Panc1 (cell line): ENCODE measurements around the gene PARP9. TPM values are rescaled to one million over a fixed set of nuclear protein-coding genes. Genes with fewer than 3 reads are reported as not detected.

ENCODE experiments used
- ATAC-seq: fragments of 200-7000 bp; cut with Tn5 transposase; 2 replicates; pipeline ENCODE4 v1.9.1; 2020; ENCODE audit warnings: mild to moderate bottlenecking, moderate library complexity
- BruUV-seq: library from RNA; stranded (reverse); fragments of 400-500 nt; replicated peaks from 2 replicates; lab custom pipeline; 2021; lab: Mats Ljungman, UMichigan
- CTCF ChIA-PET: fragments of 300-600 bp; sonication (Branson Sonifier 250); formaldehyde crosslinking; loops from one replicate; lab custom pipeline; 2022; ENCODE audit warnings: antibody characterized with exemption; lab: Charles Lee
- POLR2A ChIA-PET: fragments of 300-600 bp; sonication (Branson Sonifier 250); formaldehyde crosslinking; loops from one replicate; lab custom pipeline; 2022; ENCODE audit warnings: antibody characterized with exemption; lab: Charles Lee
- DNase-seq: peaks from one replicate; pipeline ENCODE4 v3.0.0-alpha.2; 2010; ENCODE audit warnings: low read depth, low spot score
- H3K27ac ChIP-seq: 2 replicates; pipeline ENCODE4 v1.5.1; 2011; ENCODE audit warnings: mild to moderate bottlenecking, low read length, inconsistent platforms
- H3K27me3 ChIP-seq: fragments of 200-500 bp; sonication (Bioruptor generic); 2 replicates; pipeline ENCODE4 v1.6.0; 2014; ENCODE audit warnings: low read length, inconsistent platforms; ENCODE audit not compliant: control insufficient read depth, insufficient read depth
- H3K36me3 ChIP-seq: fragments of 200-500 bp; sonication (Bioruptor generic); 2 replicates; pipeline ENCODE4 v1.5.1; 2014; ENCODE audit warnings: inconsistent platforms, mild to moderate bottlenecking, low read length, moderate library complexity; ENCODE audit not compliant: control insufficient read depth, insufficient read depth
- H3K4me1 ChIP-seq: 2 replicates; pipeline ENCODE4 v1.5.1; 2011; ENCODE audit warnings: inconsistent platforms, mild to moderate bottlenecking, low read length, moderate library complexity; ENCODE audit not compliant: control insufficient read depth, insufficient read depth
- H3K4me3 ChIP-seq, 2 experiments: 2 replicates each; pipeline ENCODE4 v1.5.1; 2011 to 2012; ENCODE audit warnings: low read depth in 2 of 2, low read length in 2 of 2, mild to moderate bottlenecking in 2 of 2, inconsistent platforms in 1 of 2, moderate library complexity in 1 of 2
- H3K9me3 ChIP-seq: fragments of 200-500 bp; sonication (Bioruptor generic); 2 replicates; pipeline ENCODE4 v1.5.1; 2014; ENCODE audit warnings: low read depth, mild to moderate bottlenecking, inconsistent platforms, low read length, moderate library complexity; ENCODE audit not compliant: control insufficient read depth, insufficient read depth
- POLR2AphosphoS5 ChIP-seq: IDR thresholded peaks from 2 replicates; pipeline ENCODE4 v1.6.1; 2012; ENCODE audit warnings: mild to moderate bottlenecking, low read depth, low read length, moderate library complexity
- REST ChIP-seq, 2 experiments: IDR thresholded peaks; 2 replicates each; pipeline ENCODE4 v1.6.1; 2011 to 2012; ENCODE audit warnings: low read depth in 2 of 2, control low read depth in 1 of 2, low read length in 1 of 2, mild to moderate bottlenecking in 1 of 2, moderate library complexity in 1 of 2; ENCODE audit not compliant: insufficient read depth in 1 of 2
- SIN3A ChIP-seq: IDR thresholded peaks from 2 replicates; pipeline ENCODE4 v1.6.1; 2012; ENCODE audit warnings: low read depth, mild to moderate bottlenecking, low read length, moderate library complexity, borderline replicate concordance; ENCODE audit not compliant: insufficient read depth
- TCF7L2 ChIP-seq: IDR thresholded peaks from 2 replicates; pipeline ENCODE4 v1.6.1; 2011; ENCODE audit warnings: mild to moderate bottlenecking, low read depth, low read length, inconsistent platforms
- in situ Hi-C: cut with HindIII; loops from 2 replicates; pipeline ENCODE4 v1.10.0; 2016; ENCODE audit warnings: low sequenced_read_pairs, low pct_unique_long_range_greater_than_20kb
- intact Hi-C: fragments of 100-400 bp; cut with micrococcal nuclease; formaldehyde crosslinking; loops from one replicate; pipeline ENCODE4 v1.10.0; 2022; ENCODE audit not compliant: unreplicated experiment
- total RNA-seq: library from RNA; stranded (reverse); gene quantifications from one replicate; pipeline ENCODE4 v1.2.1, GENCODE V29; 2021; ENCODE audit not compliant: unreplicated experiment
- TF ChIP-seq, protein P1 (sequence below): fragments of 450-650 bp; IDR thresholded peaks from 2 replicates; pipeline ENCODE4 v1.5.1; 2017; ENCODE audit warnings: mild to moderate bottlenecking

Gene PARP9
- total RNA-seq, 1 experiment from 2014 or later, result 14.5 TPM

- Histone ChIP-seq H3K4me3 (no peak overlapping the region), H3K27ac (no peak overlapping the region), H3K9me3 (no peaks in the 10 kb centered on the region), H3K27me3 (no peaks in the 10 kb centered on the region), H3K36me3 (no peaks in the 10 kb centered on the region), H3K4me1 (peaks cover 15% of the 10 kb centered on the region; the same call in 1 of the 2 replicates)
- TF ChIP-seq REST (IDR thresholded peaks at IDR 0.05; ENCODE audit: insufficient read depth in 1 of 2, low read depth in 2 of 2, low read length in 1 of 2) (no peak), TCF7L2 (no peak), POLR2AphosphoS5 (no peak), SIN3A (no peak)
- TF ChIP-seq, protein P1, sequence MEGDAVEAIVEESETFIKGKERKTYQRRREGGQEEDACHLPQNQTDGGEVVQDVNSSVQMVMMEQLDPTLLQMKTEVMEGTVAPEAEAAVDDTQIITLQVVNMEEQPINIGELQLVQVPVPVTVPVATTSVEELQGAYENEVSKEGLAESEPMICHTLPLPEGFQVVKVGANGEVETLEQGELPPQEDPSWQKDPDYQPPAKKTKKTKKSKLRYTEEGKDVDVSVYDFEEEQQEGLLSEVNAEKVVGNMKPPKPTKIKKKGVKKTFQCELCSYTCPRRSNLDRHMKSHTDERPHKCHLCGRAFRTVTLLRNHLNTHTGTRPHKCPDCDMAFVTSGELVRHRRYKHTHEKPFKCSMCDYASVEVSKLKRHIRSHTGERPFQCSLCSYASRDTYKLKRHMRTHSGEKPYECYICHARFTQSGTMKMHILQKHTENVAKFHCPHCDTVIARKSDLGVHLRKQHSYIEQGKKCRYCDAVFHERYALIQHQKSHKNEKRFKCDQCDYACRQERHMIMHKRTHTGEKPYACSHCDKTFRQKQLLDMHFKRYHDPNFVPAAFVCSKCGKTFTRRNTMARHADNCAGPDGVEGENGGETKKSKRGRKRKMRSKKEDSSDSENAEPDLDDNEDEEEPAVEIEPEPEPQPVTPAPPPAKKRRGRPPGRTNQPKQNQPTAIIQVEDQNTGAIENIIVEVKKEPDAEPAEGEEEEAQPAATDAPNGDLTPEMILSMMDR, result no peak
- intact Hi-C loops (no loop called here), in situ Hi-C loops (no loop called here)
- ATAC-seq (no peak), DNase-seq (no peak)
- CTCF ChIA-PET, result no interaction called here
- no TSS peak for BruUV-seq
- POLR2A ChIA-PET, result no interaction called here
Observed at GRCh38 chr3:122481390-122481789, 82.7 kb downstream of the PARP9 start.

Other genes with a start within 250 kb of the PARP9 start
- gene CSTA, start 239.1 kb downstream of the PARP9 start, total RNA-seq, result not detected
- gene MIX23, start 181.1 kb downstream of the PARP9 start, total RNA-seq, result 61.7 TPM
- 59.6 TPM for gene FAM162A, start 180.1 kb downstream of the PARP9 start, total RNA-seq
- gene WDR5B, start 148.2 kb downstream of the PARP9 start, total RNA-seq, result 5.5 TPM
- 118 TPM for gene KPNA1, start 49.4 kb downstream of the PARP9 start, total RNA-seq
- 32.3 TPM for gene DTX3L, start within 50 bp of the PARP9 start, total RNA-seq
- gene PARP15, start 13.3 kb upstream of the PARP9 start, total RNA-seq, result 0.21 TPM
- 46.0 TPM for gene PARP14, start 116.5 kb upstream of the PARP9 start, total RNA-seq
- gene HSPBAP1, start 229.5 kb upstream of the PARP9 start, total RNA-seq, result 10.8 TPM
- gene SLC49A4, start 230.8 kb upstream of the PARP9 start, total RNA-seq, result 15.9 TPM